SHP77 (cell line): ENCODE results near the gene PTPRN2.

Experiments
- DNase-seq, 2 experiments: peaks; one replicate each; lab custom pipeline; 2025; lab: John Stamatoyannopoulos, UW

PTPRN2 gene

GRCh38 chr7:157977717-157978496 lies 609.7 kb downstream of the PTPRN2 start:
- no peak for DNase-seq

GRCh38 chr7:157977306-157977705 lies 610.3 kb downstream of the PTPRN2 start:
- DNase-seq, result no peak

- DNase-seq, result no peak
Observed at GRCh38 chr7:157976406-157976805, 611.2 kb downstream of the PTPRN2 start.

GRCh38 chr7:157975401-157976372 lies 611.9 kb downstream of the PTPRN2 start:
- DNase-seq, result no peak

- DNase-seq, result no peak
Observed at GRCh38 chr7:157974678-157975230, 612.9 kb downstream of the PTPRN2 start.

- DNase-seq, result no peak
Observed at GRCh38 chr7:157973971-157974677, 613.5 kb downstream of the PTPRN2 start.

- no peak for DNase-seq
Observed at GRCh38 chr7:157972914-157973313, 614.7 kb downstream of the PTPRN2 start.

- DNase-seq, result no peak
Observed at GRCh38 chr7:157971501-157971900, 616.1 kb downstream of the PTPRN2 start.

- no peak for DNase-seq
Observed at GRCh38 chr7:157970744-157971143, 616.9 kb downstream of the PTPRN2 start.

- no peak for DNase-seq
Observed at GRCh38 chr7:157969995-157970394, 617.6 kb downstream of the PTPRN2 start.

GRCh38 chr7:157966490-157966889 lies 621.1 kb downstream of the PTPRN2 start:
- DNase-seq, result no peak

- no peak for DNase-seq
Observed at GRCh38 chr7:157964521-157964920, 623.1 kb downstream of the PTPRN2 start.

- DNase-seq, result no peak
Observed at GRCh38 chr7:157964016-157964415, 623.6 kb downstream of the PTPRN2 start.

- DNase-seq, result no peak
Observed at GRCh38 chr7:157963526-157963925, 624.1 kb downstream of the PTPRN2 start.

GRCh38 chr7:157962458-157963306 lies 624.9 kb downstream of the PTPRN2 start:
- no peak for DNase-seq

- DNase-seq, result no peak
Observed at GRCh38 chr7:157961731-157962457, 625.7 kb downstream of the PTPRN2 start.

- DNase-seq, result no peak
Observed at GRCh38 chr7:157955348-157955999, 632.1 kb downstream of the PTPRN2 start.

GRCh38 chr7:157954901-157955300 lies 632.7 kb downstream of the PTPRN2 start:
- no peak for DNase-seq

GRCh38 chr7:157952841-157953645 lies 634.6 kb downstream of the PTPRN2 start:
- DNase-seq, result no peak
